GM12865 (cell line): ENCODE results near the gene NRL.
A peak's percentile ranks its signal among the peaks of the same experiment; 100 is the strongest.
"Not testable (repeated sequence)": the region's sequence is repeated elsewhere in the genome, so short reads cannot be mapped to it uniquely, and the experiment has no call there.

ENCODE experiments used
- DNase-seq: peaks from one replicate; pipeline ENCODE4 v3.0.0; 2010; ENCODE audit warnings: low read depth
- H3K4me3 ChIP-seq: 2 replicates; pipeline ENCODE4 v1.5.1; 2011; ENCODE audit warnings: mild to moderate bottlenecking, low read depth, low read length, control low read depth
- TF ChIP-seq, protein P1 (sequence below): IDR thresholded peaks from 2 replicates; pipeline ENCODE4 v1.5.1; 2011; ENCODE audit warnings: low read length, control low read depth, low read depth, inconsistent platforms; ENCODE audit not compliant: insufficient read depth; ENCODE audit errors: missing control alignments

NRL gene

GRCh38 chr14:24036169-24036962, 78.4 kb downstream of the NRL start:
- TF ChIP-seq, protein P1, sequence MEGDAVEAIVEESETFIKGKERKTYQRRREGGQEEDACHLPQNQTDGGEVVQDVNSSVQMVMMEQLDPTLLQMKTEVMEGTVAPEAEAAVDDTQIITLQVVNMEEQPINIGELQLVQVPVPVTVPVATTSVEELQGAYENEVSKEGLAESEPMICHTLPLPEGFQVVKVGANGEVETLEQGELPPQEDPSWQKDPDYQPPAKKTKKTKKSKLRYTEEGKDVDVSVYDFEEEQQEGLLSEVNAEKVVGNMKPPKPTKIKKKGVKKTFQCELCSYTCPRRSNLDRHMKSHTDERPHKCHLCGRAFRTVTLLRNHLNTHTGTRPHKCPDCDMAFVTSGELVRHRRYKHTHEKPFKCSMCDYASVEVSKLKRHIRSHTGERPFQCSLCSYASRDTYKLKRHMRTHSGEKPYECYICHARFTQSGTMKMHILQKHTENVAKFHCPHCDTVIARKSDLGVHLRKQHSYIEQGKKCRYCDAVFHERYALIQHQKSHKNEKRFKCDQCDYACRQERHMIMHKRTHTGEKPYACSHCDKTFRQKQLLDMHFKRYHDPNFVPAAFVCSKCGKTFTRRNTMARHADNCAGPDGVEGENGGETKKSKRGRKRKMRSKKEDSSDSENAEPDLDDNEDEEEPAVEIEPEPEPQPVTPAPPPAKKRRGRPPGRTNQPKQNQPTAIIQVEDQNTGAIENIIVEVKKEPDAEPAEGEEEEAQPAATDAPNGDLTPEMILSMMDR, result peak; percentile 76
- peak; percentile 75 for DNase-seq
- peak overlapping the region; percentile 76 for H3K4me3 ChIP-seq

- DNase-seq, result not testable (repeated sequence)
- H3K4me3 ChIP-seq, result peak overlapping the region; percentile 76
Measured at GRCh38 chr14:24035769-24036168, 79.0 kb downstream of the NRL start.

GRCh38 chr14:24032727-24033418, 81.9 kb downstream of the NRL start:
- H3K4me3 ChIP-seq, result no peak overlapping the region
- no peak for DNase-seq
- TF ChIP-seq, protein P1, result no peak

DNA sequence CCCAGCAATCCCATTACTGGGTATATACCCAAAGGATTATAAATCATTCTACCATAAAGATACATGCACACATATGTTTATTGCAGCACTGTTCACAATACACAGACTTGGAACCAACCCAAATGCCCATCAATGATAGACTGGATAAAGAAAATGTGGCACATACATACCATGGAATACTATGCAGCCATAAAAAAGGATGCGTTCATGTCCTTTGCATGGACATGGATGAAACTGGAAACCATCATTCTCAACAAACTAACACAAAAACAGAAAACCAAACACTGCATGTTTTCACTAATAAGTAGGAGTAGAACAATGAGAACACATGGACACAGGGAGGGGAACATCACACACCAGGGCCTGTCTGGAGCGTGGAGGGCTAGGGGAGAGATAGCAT, 83.4 kb downstream of the NRL start:
- DNase-seq, H3K4me3 ChIP-seq: not testable (repeated sequence)

DNA sequence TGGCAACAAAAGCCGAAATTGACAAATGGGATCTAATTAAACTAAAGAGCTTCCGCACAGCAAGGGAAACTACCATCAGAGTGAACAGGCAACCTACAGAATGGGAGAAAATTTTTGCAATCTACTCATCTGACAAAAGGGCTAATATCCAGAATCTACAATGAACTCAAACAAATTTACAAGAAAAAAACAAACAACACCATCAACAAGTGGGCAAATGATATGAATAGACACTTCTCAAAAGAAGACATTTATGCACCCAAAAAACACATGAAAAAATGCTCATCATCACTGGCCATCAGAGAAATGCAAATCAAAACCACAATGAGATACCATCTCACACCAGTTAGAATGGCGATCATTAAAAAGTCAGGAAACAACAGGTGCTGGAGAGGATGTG, 85.1 kb downstream of the NRL start:
- DNase-seq, H3K4me3 ChIP-seq: not testable (repeated sequence)
